GM23338 (cell line): Measurements from ENCODE around the gene CNTNAP2. TPM values are rescaled to one million over a fixed set of nuclear protein-coding genes. Genes with fewer than 3 reads are reported as not detected.

ENCODE experiments used
- ATAC-seq: fragments of 200-7000 bp; cut with Tn5 transposase; 3 replicates; pipeline ENCODE4 v1.9.1; 2020
- DNase-seq: peaks from one replicate; pipeline ENCODE4 v3.0.0-alpha.2; 2015; ENCODE audit warnings: low spot score
- H2AFZ ChIP-seq: fragments of 200-600 bp; sonication (generic); 2 replicates; pipeline ENCODE4 v1.8.0; 2016; ENCODE audit warnings: antibody characterized with exemption, mild to moderate bottlenecking, moderate library complexity
- H3F3A ChIP-seq: fragments of 200-600 bp; sonication (generic); replicated peaks from 2 replicates; pipeline ENCODE4 v1.8.0; 2017; ENCODE audit warnings: antibody characterized with exemption, mixed run types, low read depth
- H3K27ac ChIP-seq: fragments of 200-600 bp; sonication (generic); 2 replicates; pipeline ENCODE4 v1.6.1; 2016; ENCODE audit warnings: low read depth
- H3K27me3 ChIP-seq: fragments of 200-600 bp; sonication (generic); 2 replicates; pipeline ENCODE4 v1.8.0; 2016; ENCODE audit warnings: mild to moderate bottlenecking, mixed run types, moderate library complexity; ENCODE audit not compliant: insufficient read depth
- H3K36me3 ChIP-seq: fragments of 200-600 bp; sonication (generic); 2 replicates; pipeline ENCODE4 v1.8.0; 2016; ENCODE audit warnings: mild to moderate bottlenecking; ENCODE audit not compliant: insufficient read depth
- H3K4me1 ChIP-seq: fragments of 200-600 bp; sonication (generic); 2 replicates; pipeline ENCODE4 v1.8.0; 2016; ENCODE audit warnings: mild to moderate bottlenecking, moderate library complexity; ENCODE audit not compliant: insufficient read depth
- H3K4me2 ChIP-seq: fragments of 200-600 bp; sonication (generic); 2 replicates; pipeline ENCODE4 v1.7.1; 2017; ENCODE audit warnings: mixed run types
- H3K4me3 ChIP-seq: fragments of 200-600 bp; sonication (generic); 2 replicates; pipeline ENCODE4 v1.6.1; 2016; ENCODE audit warnings: mixed run types
- H3K79me2 ChIP-seq: fragments of 200-600 bp; sonication (generic); replicated peaks from 2 replicates; pipeline ENCODE4 v1.8.0; 2017; ENCODE audit warnings: mild to moderate bottlenecking; ENCODE audit not compliant: insufficient read depth
- H3K9me2 ChIP-seq: fragments of 200-600 bp; sonication (generic); 2 replicates; pipeline ENCODE4 v1.8.0; 2017; ENCODE audit not compliant: insufficient read depth
- H4K20me1 ChIP-seq: fragments of 200-600 bp; sonication (generic); replicated peaks from 2 replicates; pipeline ENCODE4 v1.8.0; 2017; ENCODE audit warnings: mild to moderate bottlenecking; ENCODE audit not compliant: insufficient read depth
- H3K27ac Mint-ChIP-seq: 2 replicates; pipeline ENCODE4 v1.8.0; 2020; ENCODE audit warnings: inconsistent platforms, mild to moderate bottlenecking, moderate library complexity, mixed read lengths
- H3K27me3 Mint-ChIP-seq: 3 replicates; pipeline ENCODE4 v1.8.0; 2022; ENCODE audit warnings: low read depth, mild to moderate bottlenecking, moderate library complexity, mixed read lengths, inconsistent platforms; ENCODE audit not compliant: insufficient read depth, poor library complexity
- H3K36me3 Mint-ChIP-seq: 3 replicates; pipeline ENCODE4 v1.8.0; 2021; ENCODE audit warnings: low read depth, mild to moderate bottlenecking, inconsistent platforms, moderate library complexity, mixed read lengths
- H3K4me1 Mint-ChIP-seq: 3 replicates; pipeline ENCODE4 v1.8.0; 2020; ENCODE audit warnings: mild to moderate bottlenecking, inconsistent platforms, mixed read lengths
- H3K4me3 Mint-ChIP-seq: 3 replicates; pipeline ENCODE4 v1.8.0; 2021; ENCODE audit warnings: moderate library complexity, mild to moderate bottlenecking, inconsistent platforms, mixed read lengths
- H3K9me3 Mint-ChIP-seq: 3 replicates; pipeline ENCODE4 v1.8.0; 2020; ENCODE audit warnings: moderate library complexity, mild to moderate bottlenecking, inconsistent platforms, mixed read lengths
- JUNB ChIP-seq: IDR thresholded peaks from one replicate; pipeline ENCODE4 v1.6.1; 2016; ENCODE audit warnings: antibody characterized with exemption; ENCODE audit not compliant: unreplicated experiment
- NANOG ChIP-seq: IDR thresholded peaks from 2 replicates; pipeline ENCODE4 v1.6.1; 2016; ENCODE audit warnings: antibody characterized with exemption, borderline replicate concordance
- POLR2AphosphoS5 ChIP-seq: IDR thresholded peaks from 2 replicates; pipeline ENCODE4 v1.6.1; 2016; ENCODE audit warnings: antibody characterized with exemption, low read depth
- STAT1 ChIP-seq: IDR thresholded peaks from one replicate; pipeline ENCODE4 v1.6.1; 2016; ENCODE audit warnings: antibody characterized with exemption; ENCODE audit not compliant: unreplicated experiment
- ZNF462 ChIP-seq: fragments of 250-450 bp; sonication (Bioruptor Pico); IDR thresholded peaks from 2 replicates; pipeline ENCODE4 v1.5.0; 2020; ENCODE audit warnings: mild to moderate bottlenecking, moderate library complexity
- polyA plus RNA-seq: library from polyadenylated mRNA; unstranded; fragments of >200 nt; fragmentation: Nextera tagmentation; extraction: Ambion mirVana; gene quantifications from 2 replicates; pipeline ENCODE4 v1.2.1, GENCODE V29; 2016
- total RNA-seq: library from RNA; depleted of rRNA; stranded (reverse); fragments of >200 nt; shearing (Covaris generic); gene quantifications from 2 replicates; pipeline ENCODE4 v1.2.3, GENCODE V29; 2014
- TF ChIP-seq, protein P1 (sequence below), 2 experiments: fragments of 200-600 bp in 1 of 2; sonication (generic) in 1 of 2; conservative IDR thresholded peaks; 2 replicates each; pipeline versions ENCODE4 v1.5.1 to v1.6.1; 2016 to 2017; ENCODE audit warnings: antibody characterized with exemption in 2 of 2, low read depth in 2 of 2, mild to moderate bottlenecking in 2 of 2, moderate library complexity in 1 of 2
- TF ChIP-seq, protein P2 (sequence below): IDR thresholded peaks from one replicate; pipeline ENCODE4 v1.6.1; 2018; ENCODE audit warnings: antibody characterized with exemption; ENCODE audit not compliant: unreplicated experiment

The CNTNAP2 gene
- total and polyA plus RNA-seq, 2 experiments from 2014 or later: 38.2 to 61.3 TPM

DNA sequence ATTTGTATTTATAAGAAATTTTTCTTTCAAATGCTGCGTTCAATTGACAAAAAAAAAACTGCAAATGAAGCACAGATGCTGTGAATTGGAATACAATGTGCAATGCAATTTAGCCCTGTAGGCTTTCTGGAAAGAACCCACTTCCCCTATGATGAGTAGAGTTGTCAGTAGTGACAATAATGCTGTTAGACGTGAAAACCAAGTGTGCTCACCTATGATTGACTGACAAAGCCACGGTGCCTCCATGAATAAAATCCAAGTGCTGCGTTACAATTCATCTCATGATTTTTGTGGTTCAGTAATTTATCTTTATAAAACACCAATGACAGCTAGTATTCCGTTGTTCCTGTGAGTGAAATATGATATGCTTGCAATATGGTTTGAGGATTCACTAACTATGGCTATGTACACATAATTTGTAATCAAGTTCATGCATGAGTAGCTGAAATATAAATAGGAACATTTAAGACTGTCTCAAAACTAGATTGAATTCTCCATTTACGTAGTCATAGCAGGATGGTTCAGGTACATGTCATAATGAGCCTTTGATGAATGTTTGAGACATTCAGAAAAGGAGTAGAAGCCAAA lies 1160.3 kb downstream of the CNTNAP2 start:
- no peak for ATAC-seq

More for the DNA sequence above, 1160.3 kb downstream of the CNTNAP2 start:
- no peaks in the 10 kb centered on the region for H3F3A ChIP-seq
- no peak overlapping the region for H2AFZ ChIP-seq
- no peaks in the 10 kb centered on the region for H3K79me2 ChIP-seq
- H4K20me1 ChIP-seq: no peaks in the 10 kb centered on the region
- Mint-ChIP-seq H3K27me3 (no peaks in the 10 kb centered on the region), H3K27ac (no peak overlapping the region), H3K36me3 (peaks cover 2% of the 10 kb centered on the region; the same call in 1 of the 3 replicates), H3K4me3 (no peak overlapping the region), H3K9me3 (peaks cover 16% of the 10 kb centered on the region; the same call in 2 of the 3 replicates), H3K4me1 (peaks cover 4% of the 10 kb centered on the region; the same call in 1 of the 3 replicates)
- 0 out of 2 replicates have a peak, but pooled peaks cover 4% of the 10 kb centered on the region for H3K36me3 ChIP-seq
- no peak overlapping the region for H3K27ac ChIP-seq
- no peaks in the 10 kb centered on the region for H3K9me2 ChIP-seq
- no peaks in the 10 kb centered on the region for H3K4me1 ChIP-seq
- no peaks in the 10 kb centered on the region for H3K27me3 ChIP-seq
- no peak for DNase-seq
- no peak overlapping the region for H3K4me2 ChIP-seq
- H3K4me3 ChIP-seq: no peak overlapping the region
- TF ChIP-seq, protein P1, sequence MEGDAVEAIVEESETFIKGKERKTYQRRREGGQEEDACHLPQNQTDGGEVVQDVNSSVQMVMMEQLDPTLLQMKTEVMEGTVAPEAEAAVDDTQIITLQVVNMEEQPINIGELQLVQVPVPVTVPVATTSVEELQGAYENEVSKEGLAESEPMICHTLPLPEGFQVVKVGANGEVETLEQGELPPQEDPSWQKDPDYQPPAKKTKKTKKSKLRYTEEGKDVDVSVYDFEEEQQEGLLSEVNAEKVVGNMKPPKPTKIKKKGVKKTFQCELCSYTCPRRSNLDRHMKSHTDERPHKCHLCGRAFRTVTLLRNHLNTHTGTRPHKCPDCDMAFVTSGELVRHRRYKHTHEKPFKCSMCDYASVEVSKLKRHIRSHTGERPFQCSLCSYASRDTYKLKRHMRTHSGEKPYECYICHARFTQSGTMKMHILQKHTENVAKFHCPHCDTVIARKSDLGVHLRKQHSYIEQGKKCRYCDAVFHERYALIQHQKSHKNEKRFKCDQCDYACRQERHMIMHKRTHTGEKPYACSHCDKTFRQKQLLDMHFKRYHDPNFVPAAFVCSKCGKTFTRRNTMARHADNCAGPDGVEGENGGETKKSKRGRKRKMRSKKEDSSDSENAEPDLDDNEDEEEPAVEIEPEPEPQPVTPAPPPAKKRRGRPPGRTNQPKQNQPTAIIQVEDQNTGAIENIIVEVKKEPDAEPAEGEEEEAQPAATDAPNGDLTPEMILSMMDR (conservative IDR thresholded peaks at IDR 0.05; ENCODE audit: low read depth in 2 of 2): no peak
- TF ChIP-seq ZNF462 (no peak), NANOG (no peak), POLR2AphosphoS5 (no peak), STAT1 (no peak), JUNB (no peak)
- TF ChIP-seq, protein P2, sequence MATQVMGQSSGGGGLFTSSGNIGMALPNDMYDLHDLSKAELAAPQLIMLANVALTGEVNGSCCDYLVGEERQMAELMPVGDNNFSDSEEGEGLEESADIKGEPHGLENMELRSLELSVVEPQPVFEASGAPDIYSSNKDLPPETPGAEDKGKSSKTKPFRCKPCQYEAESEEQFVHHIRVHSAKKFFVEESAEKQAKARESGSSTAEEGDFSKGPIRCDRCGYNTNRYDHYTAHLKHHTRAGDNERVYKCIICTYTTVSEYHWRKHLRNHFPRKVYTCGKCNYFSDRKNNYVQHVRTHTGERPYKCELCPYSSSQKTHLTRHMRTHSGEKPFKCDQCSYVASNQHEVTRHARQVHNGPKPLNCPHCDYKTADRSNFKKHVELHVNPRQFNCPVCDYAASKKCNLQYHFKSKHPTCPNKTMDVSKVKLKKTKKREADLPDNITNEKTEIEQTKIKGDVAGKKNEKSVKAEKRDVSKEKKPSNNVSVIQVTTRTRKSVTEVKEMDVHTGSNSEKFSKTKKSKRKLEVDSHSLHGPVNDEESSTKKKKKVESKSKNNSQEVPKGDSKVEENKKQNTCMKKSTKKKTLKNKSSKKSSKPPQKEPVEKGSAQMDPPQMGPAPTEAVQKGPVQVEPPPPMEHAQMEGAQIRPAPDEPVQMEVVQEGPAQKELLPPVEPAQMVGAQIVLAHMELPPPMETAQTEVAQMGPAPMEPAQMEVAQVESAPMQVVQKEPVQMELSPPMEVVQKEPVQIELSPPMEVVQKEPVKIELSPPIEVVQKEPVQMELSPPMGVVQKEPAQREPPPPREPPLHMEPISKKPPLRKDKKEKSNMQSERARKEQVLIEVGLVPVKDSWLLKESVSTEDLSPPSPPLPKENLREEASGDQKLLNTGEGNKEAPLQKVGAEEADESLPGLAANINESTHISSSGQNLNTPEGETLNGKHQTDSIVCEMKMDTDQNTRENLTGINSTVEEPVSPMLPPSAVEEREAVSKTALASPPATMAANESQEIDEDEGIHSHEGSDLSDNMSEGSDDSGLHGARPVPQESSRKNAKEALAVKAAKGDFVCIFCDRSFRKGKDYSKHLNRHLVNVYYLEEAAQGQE: no peak
